Loucy (cell line): ENCODE data around the gene CNBD2.

Experiments used
- CTCF ChIP-seq: fragments of 200-600 bp; sonication (generic); conservative IDR thresholded peaks from 2 replicates; pipeline ENCODE4 v1.5.1; 2014; ENCODE audit warnings: mild to moderate bottlenecking, antibody characterized with exemption, low read length
- EZH2phosphoT487 ChIP-seq: fragments of 200-600 bp; IDR thresholded peaks from 2 replicates; pipeline ENCODE4 v1.6.1; 2018; ENCODE audit warnings: antibody characterized with exemption, mild to moderate bottlenecking, moderate library complexity, borderline replicate concordance

- TF ChIP-seq CTCF (no peak), EZH2phosphoT487 (no peak)
Observed at GRCh38 chr20:35974256-35974655, 5.9 kb downstream of the CNBD2 start.
